Ishikawa (cell line): Measurements from ENCODE around the gene TRIM9.

ENCODE experiments used
- FOXM1 ChIP-seq: IDR thresholded peaks from 2 replicates; pipeline ENCODE4 v1.6.1; 2012; ENCODE audit warnings: low read depth, borderline replicate concordance
- RAD21 ChIP-seq: IDR thresholded peaks from 2 replicates; pipeline ENCODE4 v1.6.1; 2012; ENCODE audit warnings: low read depth
- TEAD4 ChIP-seq: IDR thresholded peaks from 2 replicates; pipeline ENCODE4 v1.6.1; 2012
- TF ChIP-seq, protein P1 (sequence below): IDR thresholded peaks from 2 replicates; pipeline ENCODE4 v1.6.1; 2012
- TF ChIP-seq, protein P2 (sequence below): IDR thresholded peaks from 2 replicates; pipeline ENCODE4 v1.6.1; 2012

DNA sequence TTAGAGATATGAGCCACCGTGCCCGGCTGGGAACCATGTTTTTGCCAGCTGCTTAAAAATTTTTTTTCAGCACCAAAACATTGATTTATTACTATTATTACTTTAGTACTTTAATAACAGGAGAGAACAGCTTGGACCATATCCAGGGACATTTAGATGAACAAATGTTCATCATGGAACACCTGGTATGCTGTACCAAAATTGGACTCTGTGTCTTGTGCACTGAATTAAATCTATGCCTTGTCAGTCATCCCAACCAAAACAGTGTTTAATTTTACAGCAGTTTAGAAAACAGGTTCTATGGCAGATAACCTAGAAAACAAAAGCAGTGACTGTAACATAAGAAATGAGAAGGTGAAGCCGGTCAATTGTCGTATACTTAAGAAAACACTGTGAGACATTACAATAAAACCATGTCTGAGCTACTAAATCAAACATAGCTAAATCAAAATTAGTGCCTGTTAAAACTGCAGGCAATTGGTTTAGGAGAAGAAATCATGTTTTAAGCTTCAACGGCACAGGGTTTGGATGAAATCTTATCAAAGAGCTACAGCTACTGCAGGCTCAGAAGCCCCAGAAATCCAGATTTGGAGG, 92.4 kb downstream of the TRIM9 start:
- TF ChIP-seq, protein P1, sequence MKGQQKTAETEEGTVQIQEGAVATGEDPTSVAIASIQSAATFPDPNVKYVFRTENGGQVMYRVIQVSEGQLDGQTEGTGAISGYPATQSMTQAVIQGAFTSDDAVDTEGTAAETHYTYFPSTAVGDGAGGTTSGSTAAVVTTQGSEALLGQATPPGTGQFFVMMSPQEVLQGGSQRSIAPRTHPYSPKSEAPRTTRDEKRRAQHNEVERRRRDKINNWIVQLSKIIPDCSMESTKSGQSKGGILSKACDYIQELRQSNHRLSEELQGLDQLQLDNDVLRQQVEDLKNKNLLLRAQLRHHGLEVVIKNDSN, result no peak
- TF ChIP-seq RAD21, result no peak
- TF ChIP-seq, protein P2, sequence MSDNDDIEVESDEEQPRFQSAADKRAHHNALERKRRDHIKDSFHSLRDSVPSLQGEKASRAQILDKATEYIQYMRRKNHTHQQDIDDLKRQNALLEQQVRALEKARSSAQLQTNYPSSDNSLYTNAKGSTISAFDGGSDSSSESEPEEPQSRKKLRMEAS, result no peak
- TF ChIP-seq TEAD4, result no peak
- no peak for TF ChIP-seq FOXM1
